ENCODE results near the gene CPAMD8. TPM values are rescaled to one million over a fixed set of nuclear protein-coding genes. Genes with fewer than 3 reads are reported as not detected.

Gene CPAMD8
- 0.74 and 1.3 TPM in 2 replicates for total RNA-seq

GRCh38 chr19:17026706-17027534 lies at the start of gene CPAMD8:
TSS of gene CPAMD8 (minus strand) at chr19:17026810. CDS start at chr19:17026642, 168 bp downstream.

GRCh38 chr19:17075035-17075863 lies 48.6 kb upstream of the CPAMD8 start, which contains the start of the genes HAUS8 and MYO9B:
TSS of gene HAUS8 (minus strand) at chr19:17075452. CDS start at chr19:17075422, 30 bp downstream.
TSS of gene MYO9B (plus strand) at chr19:17075777. CDS start at chr19:17101718, 25,941 bp downstream.

GRCh38 chr19:16888629-16889365 lies 137.8 kb downstream of the CPAMD8 start, which contains the start of gene F2RL3:
TSS of gene F2RL3 (plus strand) at chr19:16888999. CDS start at chr19:16889190, 191 bp downstream.

Other genes starting within 250 kb of the CPAMD8 start
- 17.9 and 22.9 TPM in 2 replicates for gene SIN3B, start 197.4 kb downstream of the CPAMD8 start, total RNA-seq
- not detected in 2 replicates for gene F2RL3, start 137.8 kb downstream of the CPAMD8 start, total RNA-seq
- 10.5 TPM in 2 replicates for gene HAUS8, start 48.6 kb upstream of the CPAMD8 start, total RNA-seq
- 37.3 and 47.1 TPM in 2 replicates for gene MYO9B, start 49.0 kb upstream of the CPAMD8 start, total RNA-seq
- 13.2 and 13.3 TPM in 2 replicates for gene USE1, start 188.5 kb upstream of the CPAMD8 start, total RNA-seq
- gene OCEL1, start 199.4 kb upstream of the CPAMD8 start, total RNA-seq: 1.2 and 5.9 TPM in 2 replicates
- 121 TPM in 2 replicates for gene NR2F6, start 219.1 kb upstream of the CPAMD8 start, total RNA-seq
- not detected in 2 replicates for gene USHBP1, start 237.9 kb upstream of the CPAMD8 start, total RNA-seq
- 69.9 and 76.7 TPM in 2 replicates for gene BABAM1, start 240.6 kb upstream of the CPAMD8 start, total RNA-seq

Data from airway epithelial cell (primary cell).